Effector memory CD8-positive, alpha-beta T cell (primary cell): ENCODE measurements around the gene EPB41L2.
"Not testable (repeated sequence)": the region's sequence is repeated elsewhere in the genome, so short reads cannot be mapped to it uniquely, and the experiment has no call there.

Experiments used
- ATAC-seq: fragments of 150-1000 bp; cut with Tn5 transposase; replicated peaks from 2 replicates; pipeline ENCODE4 v1.10.0; 2021; ENCODE audit warnings: mild to moderate bottlenecking, moderate library complexity
- DNase-seq, 3 experiments: peaks; one replicate each; pipeline ENCODE4 v3.0.0; 2021
- H3K27ac Mint-ChIP-seq, 2 donors: one replicate each; pipeline ENCODE4 v1.8.0; 2022; ENCODE audit warnings: mild to moderate bottlenecking in 2 of 2, mixed read lengths in 2 of 2, moderate library complexity in 2 of 2
- H3K27me3 Mint-ChIP-seq, 2 donors: one replicate each; pipeline ENCODE4 v1.8.0; 2022; ENCODE audit warnings: mixed read lengths in 2 of 2
- H3K36me3 Mint-ChIP-seq: one replicate; pipeline ENCODE4 v1.8.0; 2022; ENCODE audit warnings: mild to moderate bottlenecking, moderate library complexity, mixed read lengths; ENCODE audit not compliant: insufficient read depth
- H3K4me1 Mint-ChIP-seq, 2 donors: one replicate each; pipeline ENCODE4 v1.8.0; 2022; ENCODE audit warnings: low read depth in 2 of 2, mixed read lengths in 2 of 2
- H3K4me3 Mint-ChIP-seq, 2 donors: one replicate each; pipeline ENCODE4 v1.8.0; 2022; ENCODE audit warnings: mild to moderate bottlenecking in 2 of 2, mixed read lengths in 2 of 2, moderate library complexity in 2 of 2
- H3K9me3 Mint-ChIP-seq, 2 donors: one replicate each; pipeline ENCODE4 v1.8.0; 2022; ENCODE audit warnings: mixed read lengths in 2 of 2

Gene EPB41L2

DNA sequence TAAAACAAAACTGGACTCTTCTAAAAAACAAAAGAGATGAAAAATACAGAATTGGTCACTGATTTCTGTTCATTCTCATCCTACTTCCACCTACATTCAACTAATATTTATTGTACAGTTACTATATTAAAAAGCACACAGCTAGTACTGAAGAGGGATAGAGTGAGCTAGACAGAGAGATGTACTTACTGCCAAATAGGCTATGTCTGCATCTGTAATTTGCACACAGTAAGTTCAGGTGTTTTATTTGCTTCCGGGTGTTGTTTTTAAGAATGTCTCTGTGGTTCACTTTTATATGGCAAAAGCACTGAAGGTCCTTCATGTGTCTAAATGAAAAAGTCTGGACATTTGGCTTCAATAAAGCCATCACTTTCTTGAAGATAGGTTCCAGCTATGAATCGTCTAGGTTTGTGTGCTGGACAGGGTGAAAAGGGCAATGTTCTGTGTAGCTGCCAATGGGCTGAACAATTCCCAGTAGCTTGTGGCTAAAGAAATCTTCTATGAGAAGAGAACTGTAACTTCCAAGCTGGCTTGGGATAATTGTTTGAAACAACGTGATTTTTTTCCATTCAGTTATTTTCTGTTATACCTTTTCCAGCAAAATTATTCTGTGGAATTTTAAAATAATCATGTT is 47.3 kb downstream of the EPB41L2 start:
- Mint-ChIP-seq H3K9me3 (no peaks in the 10 kb centered on the region), H3K36me3 (no peaks in the 10 kb centered on the region), H3K27me3 (no peaks in the 10 kb centered on the region), H3K4me3 (no peak overlapping the region), H3K4me1 (peaks cover 0 to 2% of the 10 kb centered on the region in 2 donors), H3K27ac (no peak overlapping the region)
- ATAC-seq (no peak), DNase-seq (no peak)

DNA sequence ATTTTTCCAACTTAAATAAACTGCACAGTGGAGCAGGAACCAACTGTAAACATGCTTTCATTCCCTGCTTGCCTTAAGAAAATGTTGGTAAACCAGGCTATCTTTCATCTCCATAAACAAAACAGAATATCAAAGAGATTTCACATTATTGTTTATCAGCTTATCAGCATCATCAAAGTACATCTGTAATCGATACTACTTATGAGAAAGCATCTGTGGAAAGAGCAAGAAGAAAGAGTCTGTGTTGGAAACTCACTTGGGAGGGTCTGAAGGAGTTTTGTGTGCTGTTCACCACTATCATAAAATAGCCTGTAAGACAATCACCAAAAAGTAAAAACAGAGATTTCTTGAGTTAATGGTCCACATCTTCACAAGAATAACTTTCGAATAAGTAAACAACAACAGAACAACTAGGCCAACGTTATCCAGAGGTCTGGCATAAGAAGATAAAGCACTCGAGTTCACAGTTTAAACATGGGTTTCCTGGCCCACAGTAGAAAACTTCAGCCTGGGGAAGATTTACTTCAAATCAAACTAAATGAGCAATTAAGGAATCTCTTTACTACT is 47.9 kb downstream of the EPB41L2 start:
- H3K4me3 Mint-ChIP-seq, result no peak overlapping the region
- H3K9me3 Mint-ChIP-seq, result no peaks in the 10 kb centered on the region
- H3K4me1 Mint-ChIP-seq, result peaks cover 0 to 3% of the 10 kb centered on the region in 2 donors
- no peak overlapping the region for H3K27ac Mint-ChIP-seq
- no peak for ATAC-seq
- no peak for DNase-seq
- no peaks in the 10 kb centered on the region for H3K27me3 Mint-ChIP-seq
- no peaks in the 10 kb centered on the region for H3K36me3 Mint-ChIP-seq

DNA sequence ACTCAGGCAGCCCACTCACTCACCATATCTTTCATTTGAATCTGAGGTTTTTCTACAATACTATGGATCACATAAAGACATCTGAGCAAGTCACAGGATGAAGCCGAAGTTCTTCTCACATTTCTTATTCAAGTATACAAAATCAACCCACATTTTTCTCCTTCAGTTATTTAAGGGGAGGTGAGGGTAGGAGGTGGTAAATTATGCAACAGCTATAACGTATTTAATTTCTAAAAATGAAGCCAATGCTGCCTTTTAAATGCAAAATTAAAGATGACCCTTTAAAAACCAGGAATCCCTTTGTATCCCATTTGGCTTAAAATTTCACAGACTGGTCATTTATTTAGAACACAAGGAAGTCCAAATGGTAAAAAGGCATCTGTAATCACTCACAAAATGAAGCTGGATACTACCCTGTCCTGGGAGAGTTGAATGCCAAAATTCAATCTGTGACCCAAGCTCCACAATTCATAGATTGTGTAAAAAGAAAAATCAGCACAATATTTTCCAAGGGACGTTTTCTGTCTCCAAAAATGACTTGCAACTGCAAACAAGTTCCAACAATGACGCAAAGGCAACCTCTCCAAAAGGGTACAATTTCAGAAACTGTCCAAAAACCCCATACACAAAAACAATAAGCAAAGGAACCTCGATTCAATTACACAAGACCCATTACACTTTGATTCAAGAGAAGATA is 48.8 kb downstream of the EPB41L2 start:
- DNase-seq (no peak), ATAC-seq (no peak)
- H3K9me3 Mint-ChIP-seq, result no peaks in the 10 kb centered on the region
- H3K36me3 Mint-ChIP-seq, result no peaks in the 10 kb centered on the region
- H3K27me3 Mint-ChIP-seq, result no peaks in the 10 kb centered on the region
- H3K4me3 Mint-ChIP-seq, result no peak overlapping the region
- peaks cover 3% of the 10 kb centered on the region in 2 donors for H3K4me1 Mint-ChIP-seq
- no peak overlapping the region for H3K27ac Mint-ChIP-seq

DNA sequence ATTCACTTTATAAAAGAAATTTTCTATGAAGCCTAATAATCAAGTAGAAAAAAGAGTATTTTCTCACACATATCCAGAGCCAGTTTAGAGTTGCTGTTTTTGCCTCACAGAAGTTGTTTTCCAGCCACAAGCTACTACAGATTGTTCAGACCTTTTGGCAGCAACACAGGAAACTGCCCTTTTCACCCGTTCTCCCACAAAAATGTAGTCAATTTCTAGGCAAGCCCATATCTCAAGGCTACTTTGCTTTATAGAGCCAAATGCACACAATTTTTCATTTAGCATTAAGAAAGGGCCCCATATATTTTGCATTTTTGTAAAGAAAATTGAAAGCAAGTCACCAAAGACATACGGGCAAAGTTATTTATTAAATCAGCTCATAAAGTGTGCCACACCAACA is 49.5 kb downstream of the EPB41L2 start:
- H3K4me3 Mint-ChIP-seq, result no peak overlapping the region
- no peaks in the 10 kb centered on the region for H3K9me3 Mint-ChIP-seq
- no peak overlapping the region for H3K27ac Mint-ChIP-seq
- no peaks in the 10 kb centered on the region for H3K36me3 Mint-ChIP-seq
- DNase-seq, result no peak
- peaks cover 3% of the 10 kb centered on the region in 2 donors for H3K4me1 Mint-ChIP-seq
- no peaks in the 10 kb centered on the region for H3K27me3 Mint-ChIP-seq
- no peak for ATAC-seq

DNA sequence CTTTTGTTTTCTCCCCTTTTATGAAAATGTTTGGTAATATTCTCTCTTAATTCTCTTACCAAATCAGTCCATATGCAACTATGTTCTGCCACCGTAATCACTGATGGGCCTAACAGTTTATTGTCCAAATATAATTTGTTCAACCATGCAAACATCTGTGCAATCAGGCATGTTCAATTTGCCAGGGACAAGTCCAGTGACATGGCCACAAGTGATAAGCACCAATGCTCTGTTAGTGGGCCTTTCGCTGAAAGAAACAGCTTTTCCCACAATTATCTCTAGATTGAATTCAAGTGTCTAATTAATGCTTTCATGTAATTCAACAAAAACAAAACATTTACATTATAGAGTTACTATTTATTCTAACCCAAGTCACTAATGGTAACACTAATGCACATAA is 53.3 kb downstream of the EPB41L2 start:
- no peak overlapping the region for H3K27ac Mint-ChIP-seq
- no peaks in the 10 kb centered on the region for H3K36me3 Mint-ChIP-seq
- peaks cover 0 to 11% of the 10 kb centered on the region in 2 donors for H3K27me3 Mint-ChIP-seq
- DNase-seq (no peak), ATAC-seq (no peak)
- no peak overlapping the region for H3K4me3 Mint-ChIP-seq
- peaks cover 3% of the 10 kb centered on the region in 2 donors for H3K4me1 Mint-ChIP-seq
- H3K9me3 Mint-ChIP-seq, result peaks cover 10 to 15% of the 10 kb centered on the region in 2 donors

DNA sequence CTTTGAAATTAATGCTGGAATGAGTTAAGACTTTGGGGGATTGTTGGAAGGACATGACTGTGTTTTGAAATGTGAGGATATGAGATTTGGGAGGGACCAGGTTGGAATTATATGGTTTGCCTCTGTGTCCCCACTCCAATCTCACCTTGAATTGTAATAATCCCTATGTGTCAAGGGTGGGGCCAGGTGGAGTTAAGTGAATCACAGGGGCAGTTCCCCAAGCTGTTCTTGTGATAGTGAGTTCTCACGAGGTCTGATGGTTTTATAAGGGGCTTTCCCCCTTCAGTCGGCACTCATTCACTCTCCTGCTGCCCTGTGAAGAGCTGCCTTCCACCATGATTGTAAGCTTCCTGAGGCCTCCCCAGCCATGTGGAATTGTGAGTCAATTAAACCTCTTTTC is 54.1 kb downstream of the EPB41L2 start:
- H3K4me3 Mint-ChIP-seq, H3K27ac Mint-ChIP-seq: not testable (repeated sequence)
- peaks cover 0 to 11% of the 10 kb centered on the region in 2 donors for H3K27me3 Mint-ChIP-seq

DNA sequence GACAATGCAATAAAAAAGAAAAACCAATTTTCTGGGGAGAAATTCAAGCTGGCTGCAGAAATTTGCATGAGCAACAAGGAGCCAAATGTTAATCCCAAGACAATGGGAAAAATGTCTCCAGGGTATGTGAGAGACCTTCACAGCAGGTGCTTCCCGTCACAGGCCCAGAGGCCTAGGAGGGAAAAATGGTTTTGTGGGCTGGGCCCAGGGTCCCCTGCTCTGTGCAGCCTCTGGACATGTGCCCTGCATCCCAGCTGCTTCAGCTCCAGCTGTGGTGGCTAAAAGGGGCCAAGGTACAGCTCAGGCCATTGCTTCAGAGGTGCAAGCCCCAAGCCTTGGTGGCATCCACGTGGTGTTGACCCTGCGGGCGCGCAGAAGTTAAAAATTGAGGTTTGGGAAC is 55.1 kb downstream of the EPB41L2 start:
- not testable (repeated sequence) for ATAC-seq, H3K27ac Mint-ChIP-seq, H3K4me3 Mint-ChIP-seq, DNase-seq, H3K4me1 Mint-ChIP-seq, H3K36me3 Mint-ChIP-seq
- H3K27me3 Mint-ChIP-seq, result peaks cover 0 to 11% of the 10 kb centered on the region in 2 donors
- H3K9me3 Mint-ChIP-seq, result peaks cover 10 to 15% of the 10 kb centered on the region in 2 donors

More for the DNA sequence above, 54.1 kb downstream of the EPB41L2 start:
- ATAC-seq, H3K36me3 Mint-ChIP-seq, DNase-seq, H3K4me1 Mint-ChIP-seq: not testable (repeated sequence)
- peaks cover 10 to 15% of the 10 kb centered on the region in 2 donors for H3K9me3 Mint-ChIP-seq

DNA sequence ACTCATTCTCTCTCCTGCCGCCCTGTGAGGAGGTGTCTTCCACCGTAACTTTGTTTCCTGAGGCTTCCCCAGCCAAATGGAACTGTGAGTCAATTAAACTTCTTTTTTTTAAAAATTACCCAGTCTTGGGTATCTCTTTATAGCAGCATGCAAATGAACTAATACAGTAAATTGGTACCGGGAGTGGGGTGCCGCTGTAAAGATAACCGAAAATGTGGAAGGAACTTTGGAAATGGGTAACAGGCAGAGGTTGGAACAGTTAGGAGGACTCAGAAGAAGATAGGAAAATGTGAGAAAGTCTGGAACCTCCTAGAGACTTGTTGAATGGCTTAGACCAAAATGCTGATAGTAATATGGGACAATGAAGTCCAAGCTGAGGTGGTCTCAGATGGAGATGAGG is 55.8 kb downstream of the EPB41L2 start:
- H3K27me3 Mint-ChIP-seq, result peaks cover 0 to 11% of the 10 kb centered on the region in 2 donors
- H3K4me1 Mint-ChIP-seq, result peaks cover 3% of the 10 kb centered on the region in 2 donors
- no peak for ATAC-seq
- H3K27ac Mint-ChIP-seq, result no peak overlapping the region
- H3K36me3 Mint-ChIP-seq, result no peaks in the 10 kb centered on the region
- H3K4me3 Mint-ChIP-seq, result no peak overlapping the region
- no peak for DNase-seq
- peaks cover 10 to 15% of the 10 kb centered on the region in 2 donors for H3K9me3 Mint-ChIP-seq

DNA sequence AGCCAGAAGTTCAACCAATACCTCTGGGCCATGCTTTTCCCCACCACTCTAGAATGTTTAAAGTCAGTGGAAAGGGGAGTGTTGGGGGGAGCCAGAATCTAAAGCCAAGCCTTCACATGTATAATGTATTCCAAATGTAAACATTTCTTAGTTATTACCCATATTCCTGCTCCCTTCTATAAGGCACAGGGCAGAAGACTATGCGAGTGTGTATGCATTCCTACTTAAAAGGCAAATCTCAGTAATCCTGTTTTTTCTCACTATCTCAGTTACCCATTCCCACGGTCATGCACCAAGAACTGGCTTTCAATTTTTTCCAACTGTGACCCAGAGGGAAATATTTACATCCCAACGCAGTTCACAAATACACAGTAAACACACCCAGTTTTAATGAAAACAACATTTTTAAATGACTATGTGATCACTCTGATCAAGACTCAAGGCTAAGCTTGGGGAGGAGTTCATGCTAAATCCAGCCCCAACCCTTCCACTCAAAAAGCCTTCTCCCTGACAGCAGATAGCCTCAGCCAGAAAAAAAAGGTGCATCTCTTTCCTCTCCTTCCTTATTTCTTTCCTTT is 57.5 kb downstream of the EPB41L2 start:
- Mint-ChIP-seq H3K27me3 (peaks cover 0 to 18% of the 10 kb centered on the region in 2 donors), H3K4me1 (peaks cover 0 to 3% of the 10 kb centered on the region in 2 donors), H3K36me3 (no peaks in the 10 kb centered on the region), H3K9me3 (peaks cover 10 to 15% of the 10 kb centered on the region in 2 donors), H3K27ac (no peak overlapping the region), H3K4me3 (no peak overlapping the region)
- DNase-seq (no peak), ATAC-seq (no peak)

DNA sequence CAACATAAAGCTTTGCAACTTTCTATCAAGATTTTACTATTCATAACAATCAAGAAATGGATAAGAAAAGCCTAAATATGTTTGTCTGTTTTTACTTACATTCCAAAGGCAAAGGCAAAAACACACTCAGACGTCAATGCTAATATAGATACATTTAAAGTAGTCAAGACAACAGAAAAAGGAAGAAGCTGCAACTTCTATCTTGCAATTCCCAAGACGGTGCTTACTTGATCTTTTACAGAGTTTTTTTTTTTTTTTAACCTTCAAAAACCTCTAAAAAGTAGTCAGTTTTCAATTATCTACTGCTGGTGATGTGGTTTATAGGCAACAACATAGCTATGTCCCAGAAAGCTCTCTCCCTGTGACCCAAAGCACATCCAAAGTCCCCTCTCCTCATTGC is 58.1 kb downstream of the EPB41L2 start:
- ATAC-seq, result no peak
- Mint-ChIP-seq H3K27me3 (peaks cover 0 to 18% of the 10 kb centered on the region in 2 donors), H3K4me1 (peaks cover 0 to 3% of the 10 kb centered on the region in 2 donors), H3K9me3 (peaks cover 10 to 15% of the 10 kb centered on the region in 2 donors), H3K36me3 (no peaks in the 10 kb centered on the region), H3K4me3 (no peak overlapping the region), H3K27ac (peak overlapping the region in 1 of 2 donors; percentile 11)
- DNase-seq, result no peak

DNA sequence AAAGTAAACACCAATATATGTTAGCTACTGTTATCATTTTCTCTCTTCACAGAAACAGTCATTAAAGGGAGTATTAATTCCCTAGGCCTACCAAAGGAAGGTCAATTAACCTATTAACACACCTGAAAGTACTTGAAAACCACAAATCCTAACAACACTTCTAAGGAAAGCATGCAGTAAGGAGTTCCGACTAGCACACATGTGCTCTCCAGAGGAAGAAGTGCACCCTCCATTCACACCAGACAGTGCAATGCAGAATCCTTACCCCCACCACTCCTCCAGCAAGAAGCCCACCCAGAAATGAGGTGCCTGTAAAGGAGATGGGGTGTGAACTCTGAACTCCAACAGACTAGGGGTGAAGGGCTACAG is 58.7 kb downstream of the EPB41L2 start:
- Mint-ChIP-seq H3K36me3 (no peaks in the 10 kb centered on the region), H3K4me1 (no peaks in the 10 kb centered on the region), H3K27ac (peak overlapping the region in 1 of 2 donors; percentile 11), H3K27me3 (peaks cover 0 to 18% of the 10 kb centered on the region in 2 donors), H3K4me3 (no peak overlapping the region), H3K9me3 (peaks cover 10 to 15% of the 10 kb centered on the region in 2 donors)
- no peak for DNase-seq
- ATAC-seq, result no peak

DNA sequence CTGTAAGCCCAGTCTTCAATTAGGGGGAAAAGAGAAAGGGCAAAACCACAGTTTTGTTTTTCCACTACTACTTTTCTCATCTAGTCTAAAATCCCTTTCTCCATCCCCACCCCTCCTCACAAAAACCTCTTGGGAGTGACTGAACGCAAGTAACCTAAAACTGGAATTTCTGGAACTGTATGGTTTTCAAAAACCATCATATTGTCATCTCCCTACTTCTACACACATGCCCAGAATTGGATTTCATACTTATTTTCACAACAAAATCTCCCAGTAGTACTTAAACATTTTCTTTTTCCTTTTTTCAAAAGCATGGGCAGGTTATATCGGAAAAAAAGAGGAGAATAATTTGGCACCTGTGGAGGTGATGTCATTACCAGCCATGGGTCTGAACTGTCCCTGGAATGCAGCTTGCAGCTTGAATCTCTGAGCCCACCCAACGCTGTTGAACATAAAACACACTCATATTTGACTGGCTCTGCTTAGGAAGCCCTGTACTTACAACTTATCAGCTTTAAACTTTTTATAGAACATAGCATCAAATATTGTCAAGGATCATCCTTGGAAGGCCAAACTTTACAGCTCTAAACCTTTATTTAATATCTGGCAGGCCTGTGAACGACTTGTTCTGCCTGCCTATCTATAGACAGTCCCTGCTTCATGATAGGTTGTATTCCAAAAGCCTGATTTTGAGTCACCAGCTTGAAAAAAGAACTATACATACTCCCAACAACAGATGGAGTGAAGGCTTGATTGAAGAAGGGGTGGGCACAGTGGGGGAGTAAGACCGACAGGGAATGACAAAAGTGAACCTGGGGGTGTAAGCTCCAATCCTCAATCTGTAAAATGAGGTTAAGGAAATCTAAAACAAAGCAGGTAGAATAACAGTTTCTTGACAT is 59.3 kb downstream of the EPB41L2 start:
- no peak overlapping the region for H3K27ac Mint-ChIP-seq
- H3K27me3 Mint-ChIP-seq, result peaks cover 0 to 18% of the 10 kb centered on the region in 2 donors
- ATAC-seq (no peak), DNase-seq (no peak)
- H3K36me3 Mint-ChIP-seq, result no peaks in the 10 kb centered on the region
- peaks cover 10 to 15% of the 10 kb centered on the region in 2 donors for H3K9me3 Mint-ChIP-seq
- no peak overlapping the region for H3K4me3 Mint-ChIP-seq
- H3K4me1 Mint-ChIP-seq, result no peaks in the 10 kb centered on the region

DNA sequence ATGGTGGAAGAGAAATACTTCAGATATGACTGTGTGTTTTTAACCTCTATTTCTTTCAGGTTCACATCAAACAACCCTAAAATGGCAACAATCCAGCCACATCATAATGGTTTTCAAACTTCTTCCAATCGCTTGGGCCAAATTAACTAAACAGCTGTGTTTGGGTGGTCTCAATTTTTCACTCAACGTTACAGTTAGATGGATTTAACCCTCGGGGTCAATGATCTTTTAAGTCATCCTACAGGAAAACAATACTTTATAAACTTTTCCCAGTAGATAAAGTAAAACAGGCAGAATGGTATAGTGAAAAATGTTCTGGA is 60.4 kb downstream of the EPB41L2 start:
- H3K27ac Mint-ChIP-seq, result no peak overlapping the region
- no peaks in the 10 kb centered on the region for H3K36me3 Mint-ChIP-seq
- H3K4me1 Mint-ChIP-seq, result no peaks in the 10 kb centered on the region
- H3K4me3 Mint-ChIP-seq, result no peak overlapping the region
- peaks cover 9 to 13% of the 10 kb centered on the region in 2 donors for H3K9me3 Mint-ChIP-seq
- no peak for DNase-seq
- H3K27me3 Mint-ChIP-seq, result peaks cover 0 to 17% of the 10 kb centered on the region in 2 donors
- no peak for ATAC-seq
